GM21737 (cell line): ENCODE results near the gene DNAH8.

Experiments used
- ATAC-seq: cut with Tn5 transposase; IDR thresholded peaks from one replicate; pipeline ENCODE4 v1.9.1; 2021; ENCODE audit warnings: mild to moderate bottlenecking, moderate library complexity; ENCODE audit not compliant: unreplicated experiment

The DNAH8 gene, protein sequence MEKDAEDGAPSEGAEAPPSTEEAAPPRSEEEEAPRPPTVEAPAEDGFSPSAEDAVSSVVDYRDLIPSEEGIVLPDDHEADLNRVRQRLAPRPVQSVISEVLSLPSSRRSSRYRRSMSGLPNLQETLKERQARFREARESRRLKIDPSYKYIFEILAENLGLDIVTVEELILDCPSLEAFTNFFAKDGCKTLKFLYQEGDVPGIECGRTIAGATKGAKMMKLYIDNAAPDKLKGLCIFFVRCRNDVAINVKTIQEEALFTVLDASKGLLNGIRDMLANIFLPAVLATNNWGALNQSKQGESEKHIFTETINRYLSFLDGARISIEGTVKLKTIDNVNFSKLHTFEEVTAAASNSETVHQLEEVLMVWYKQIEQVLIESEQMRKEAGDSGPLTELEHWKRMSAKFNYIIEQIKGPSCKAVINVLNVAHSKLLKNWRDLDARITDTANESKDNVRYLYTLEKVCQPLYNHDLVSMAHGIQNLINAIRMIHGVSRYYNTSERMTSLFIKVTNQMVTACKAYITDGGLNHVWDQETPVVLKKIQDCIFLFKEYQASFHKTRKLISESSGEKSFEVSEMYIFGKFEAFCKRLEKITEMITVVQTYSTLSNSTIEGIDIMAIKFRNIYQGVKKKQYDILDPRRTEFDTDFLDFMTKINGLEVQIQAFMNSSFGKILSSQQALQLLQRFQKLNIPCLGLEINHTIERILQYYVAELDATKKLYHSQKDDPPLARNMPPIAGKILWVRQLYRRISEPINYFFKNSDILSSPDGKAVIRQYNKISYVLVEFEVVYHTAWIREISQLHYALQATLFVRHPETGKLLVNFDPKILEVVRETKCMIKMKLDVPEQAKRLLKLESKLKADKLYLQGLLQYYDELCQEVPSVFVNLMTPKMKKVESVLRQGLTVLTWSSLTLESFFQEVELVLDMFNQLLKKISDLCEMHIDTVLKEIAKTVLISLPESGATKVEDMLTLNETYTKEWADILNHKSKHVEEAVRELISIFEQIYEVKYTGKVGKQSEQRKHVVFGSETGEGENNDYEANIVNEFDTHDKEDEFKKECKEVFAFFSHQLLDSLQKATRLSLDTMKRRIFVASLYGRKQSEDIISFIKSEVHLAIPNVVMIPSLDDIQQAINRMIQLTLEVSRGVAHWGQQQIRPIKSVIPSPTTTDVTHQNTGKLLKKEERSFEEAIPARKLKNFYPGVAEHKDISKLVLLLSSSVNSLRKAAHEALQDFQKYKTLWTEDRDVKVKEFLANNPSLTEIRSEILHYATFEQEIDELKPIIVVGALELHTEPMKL (N-terminal part only)

DNA sequence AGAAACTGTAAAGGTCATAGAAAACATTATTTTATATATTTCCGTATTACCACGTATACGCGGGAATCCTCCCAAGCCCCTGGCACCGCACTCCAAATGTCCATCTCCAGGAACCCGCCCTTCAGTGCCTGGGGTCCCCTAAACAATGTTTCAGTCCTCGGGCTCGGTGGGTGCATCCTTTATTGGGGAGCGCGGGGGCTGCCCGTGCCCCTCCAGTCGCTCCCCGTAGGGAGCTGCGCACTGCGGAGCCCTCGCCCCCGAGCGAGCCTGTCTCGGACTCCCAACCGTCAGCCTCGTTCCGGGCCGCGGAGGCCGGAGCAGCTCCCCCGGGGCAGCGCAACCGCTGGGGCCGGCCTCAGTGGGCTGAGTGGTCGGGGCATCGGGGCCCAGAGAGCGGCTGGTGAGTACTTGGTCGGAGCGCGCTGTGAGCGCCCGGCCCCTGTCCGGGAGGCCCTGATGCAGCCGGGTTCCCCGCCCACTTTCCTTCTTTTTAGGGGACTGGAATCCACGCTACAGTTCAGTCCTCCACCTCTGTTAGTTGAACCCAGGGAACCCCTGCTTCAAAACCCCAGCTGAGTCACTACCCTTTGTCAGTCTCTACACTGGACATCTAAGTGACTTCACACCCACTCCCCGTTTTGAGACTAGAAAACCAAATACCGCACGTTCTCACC lies at the start of gene DNAH8:
DNAH8 (plus strand) TSS at position 296 of the 674 bp plus-strand sequence. CDS start 7,499 bp downstream, outside the sequence.
- no peak for ATAC-seq

DNA sequence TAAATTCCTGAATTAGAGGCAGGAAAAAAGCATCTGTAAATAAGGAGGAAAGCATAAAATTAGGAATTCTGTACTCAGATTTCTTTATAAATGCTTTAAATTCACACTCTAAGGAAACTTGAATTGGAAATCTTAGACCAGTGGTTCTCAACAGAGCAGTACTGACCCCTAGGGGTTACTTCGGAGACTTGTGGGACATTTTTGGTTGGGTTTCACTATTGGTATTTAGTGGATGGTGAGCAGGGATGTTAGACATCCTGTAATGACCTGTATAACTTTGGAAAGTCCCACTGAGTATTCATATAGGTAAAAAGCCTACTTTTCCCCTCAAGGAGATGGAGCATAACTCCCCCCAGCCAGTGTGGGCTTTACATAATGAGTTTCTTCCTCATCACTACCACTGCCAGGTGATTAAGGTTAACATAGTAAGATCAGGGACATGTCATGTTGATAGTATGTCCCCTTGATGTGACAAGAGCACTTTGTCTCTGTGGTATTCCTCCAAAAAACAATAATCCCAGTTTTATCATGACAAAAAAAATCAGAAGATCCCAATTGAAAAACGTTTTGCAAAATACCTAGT lies 43.1 kb upstream of the DNAH8 start:
- ATAC-seq = peak; percentile 77

DNA sequence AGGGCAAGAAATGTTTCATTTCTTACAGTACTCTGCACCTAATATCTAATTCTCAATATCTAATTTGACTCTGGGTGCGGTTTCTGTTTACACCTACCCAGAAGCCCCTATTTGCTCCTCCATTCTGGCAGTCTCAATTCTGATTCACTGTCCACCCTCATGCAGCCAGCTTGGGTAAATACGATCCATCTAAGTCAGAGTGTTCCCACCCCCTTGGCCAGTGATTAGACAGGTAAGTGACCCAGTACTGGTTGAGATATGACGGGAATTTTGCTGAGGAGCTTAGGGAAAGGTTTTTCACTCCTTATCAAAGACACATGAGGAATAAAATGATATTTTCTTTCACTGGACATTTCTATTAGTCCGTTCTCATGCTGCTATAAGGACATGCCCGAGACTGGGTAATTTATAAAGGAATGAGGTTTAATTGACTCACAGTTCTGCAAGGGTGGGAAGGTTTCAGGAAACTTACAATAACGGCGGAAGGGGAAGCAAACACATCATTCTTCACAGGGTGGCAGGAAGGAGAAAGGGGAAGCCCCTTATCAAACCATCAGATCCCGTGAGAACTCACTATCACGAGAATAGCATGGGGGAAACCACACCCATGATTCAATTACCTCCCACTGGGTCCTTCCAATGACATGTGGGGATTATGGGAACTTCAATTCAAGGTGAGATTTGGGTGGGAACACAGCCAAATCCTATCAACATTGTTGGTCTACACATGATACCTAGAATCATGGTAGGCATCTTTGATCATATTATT lies 41.5 kb upstream of the DNAH8 start:
- no peak for ATAC-seq

DNA sequence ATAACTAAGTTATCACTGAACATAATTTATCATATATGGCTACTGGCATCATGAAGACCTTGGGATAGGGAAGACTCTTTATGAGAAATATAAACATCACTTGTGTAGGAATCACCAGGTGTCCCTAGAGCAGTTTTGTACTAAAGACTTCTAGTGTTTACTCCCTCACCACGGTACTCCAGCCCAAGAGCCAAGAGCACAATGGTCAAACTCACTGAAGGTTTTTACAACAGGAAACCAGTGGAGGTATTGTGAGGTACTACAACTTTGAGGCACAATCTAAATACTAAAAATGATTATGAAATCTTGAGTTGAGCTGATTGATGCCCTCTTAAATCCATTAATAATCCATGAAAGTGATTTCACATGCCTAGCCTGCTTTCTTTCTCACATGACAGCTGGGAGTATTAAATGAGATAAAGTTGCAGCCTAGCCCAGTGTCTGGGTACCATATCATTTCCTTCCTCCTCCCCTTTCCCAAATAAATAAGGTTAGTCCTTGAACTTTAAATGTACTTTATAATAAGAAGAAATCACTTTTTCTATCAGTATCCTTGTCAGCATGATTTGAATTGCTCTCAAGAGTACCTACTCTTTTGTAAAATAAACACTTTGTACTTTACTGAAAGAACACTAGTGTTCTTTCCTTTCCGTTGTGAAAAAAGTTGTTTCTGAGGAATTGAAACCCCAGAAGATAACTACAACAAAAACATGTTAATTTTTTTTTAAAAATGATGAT lies 38.7 kb upstream of the DNAH8 start:
- ATAC-seq = no peak

DNA sequence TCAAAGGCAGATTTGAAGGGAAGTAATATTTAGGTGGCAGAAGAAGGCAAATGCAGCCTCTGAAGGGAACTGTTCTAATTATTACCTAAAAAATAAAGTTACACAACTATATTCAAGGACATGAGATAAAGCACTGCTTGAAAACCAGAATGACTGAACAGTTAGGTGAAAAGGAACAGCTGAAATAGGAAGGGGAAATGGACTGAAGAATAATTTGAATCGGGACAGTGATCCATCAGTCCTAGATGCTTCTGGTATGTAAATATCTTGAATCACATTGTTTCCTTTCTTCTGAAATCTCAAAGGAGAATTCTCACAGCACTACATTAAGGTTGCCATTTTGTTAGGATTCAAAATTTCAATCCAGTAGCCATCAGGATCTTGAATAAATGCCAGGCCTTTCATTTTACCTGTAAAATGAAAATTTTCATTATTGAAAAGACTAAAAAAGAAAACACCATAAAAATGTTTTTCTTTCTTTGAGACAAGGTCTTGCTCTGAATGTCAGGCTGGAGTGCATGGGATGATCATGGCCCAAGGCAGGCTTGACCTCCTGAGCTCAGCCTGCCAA lies 38.1 kb upstream of the DNAH8 start:
- ATAC-seq = no peak

DNA sequence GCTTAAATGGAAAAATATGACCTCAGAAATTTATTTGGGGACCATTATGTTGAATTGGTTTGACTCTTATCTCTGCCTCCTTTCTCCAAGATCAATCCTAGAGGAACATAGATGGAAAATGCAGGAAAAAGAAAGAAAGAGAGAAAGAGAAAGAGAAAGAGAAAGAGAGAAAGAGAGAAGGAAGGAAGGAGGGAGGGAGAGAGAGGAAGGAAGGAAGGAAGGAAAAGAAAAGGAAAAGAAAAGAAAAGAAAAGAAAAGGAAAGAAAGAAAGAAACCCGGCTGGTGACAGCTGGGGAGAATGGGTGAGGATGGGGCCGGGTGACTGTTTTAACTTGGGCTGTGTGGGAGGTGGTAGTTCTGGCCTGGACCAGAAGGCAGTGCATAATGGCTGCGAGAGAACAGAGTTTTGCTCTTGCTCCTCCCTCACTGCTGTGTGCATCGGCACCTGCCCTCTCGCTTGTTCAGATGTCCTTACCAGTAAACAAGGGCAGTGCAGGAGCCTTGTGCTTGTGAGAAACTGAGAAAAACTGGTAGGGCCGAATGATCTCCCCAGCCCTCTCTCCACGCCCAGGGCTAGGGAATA lies 36.8 kb upstream of the DNAH8 start:
- ATAC-seq = no peak

DNA sequence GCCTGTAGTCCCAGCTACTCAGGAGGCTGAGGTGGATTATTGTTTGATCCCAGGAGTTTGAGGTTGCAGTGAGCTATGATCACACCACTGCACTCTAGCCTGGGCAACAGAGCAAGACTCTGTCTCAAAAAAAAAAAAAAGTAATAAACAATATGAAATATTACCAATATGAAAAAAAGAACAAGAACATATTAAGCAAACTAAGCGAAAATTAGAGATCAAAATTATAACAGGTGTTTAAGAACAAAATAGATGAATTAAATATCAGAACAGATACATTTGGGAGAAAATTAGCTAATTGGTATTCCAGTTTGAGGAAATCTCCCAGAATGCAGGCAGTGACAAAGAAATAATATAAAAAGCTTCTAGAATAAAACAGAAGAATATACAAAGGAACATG lies 35.4 kb upstream of the DNAH8 start:
- ATAC-seq = no peak

DNA sequence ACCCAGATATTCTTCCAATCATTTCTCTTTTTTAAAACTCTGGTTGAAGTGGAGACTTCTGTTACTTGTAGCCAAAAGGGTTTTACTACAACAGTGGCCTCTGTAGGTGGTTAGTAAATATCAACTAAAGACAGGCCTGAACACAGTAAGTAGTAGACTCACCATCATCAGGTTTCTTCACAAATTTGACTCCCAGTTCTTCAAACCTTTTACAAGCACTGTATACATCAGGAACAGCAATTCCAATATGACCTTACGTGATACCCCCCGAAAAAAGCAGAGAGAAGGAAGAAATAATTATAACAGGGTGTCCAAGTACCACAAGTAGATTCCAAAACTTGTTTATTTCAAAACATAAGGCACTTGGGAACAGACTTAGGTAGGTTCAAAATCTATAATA lies 33.3 kb upstream of the DNAH8 start:
- ATAC-seq = no peak

DNA sequence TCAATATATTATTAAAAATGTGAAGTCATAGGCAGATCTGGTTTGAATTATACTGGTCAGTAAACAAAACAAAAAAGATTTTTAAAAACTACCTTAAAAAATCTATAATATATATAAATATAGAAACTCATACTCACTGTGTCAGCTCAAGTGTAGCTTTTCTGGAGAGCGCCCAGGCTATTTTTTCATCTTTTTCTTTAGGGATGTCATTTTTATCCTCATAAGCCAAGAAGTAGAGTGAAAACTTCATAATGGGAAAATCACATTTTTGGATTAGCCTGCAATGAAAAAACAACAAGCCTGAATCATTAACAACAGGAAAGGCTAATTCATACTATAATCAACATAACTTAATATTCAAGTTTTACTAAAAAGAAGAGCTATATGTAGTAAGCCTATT lies 30.9 kb upstream of the DNAH8 start:
- ATAC-seq = no peak

DNA sequence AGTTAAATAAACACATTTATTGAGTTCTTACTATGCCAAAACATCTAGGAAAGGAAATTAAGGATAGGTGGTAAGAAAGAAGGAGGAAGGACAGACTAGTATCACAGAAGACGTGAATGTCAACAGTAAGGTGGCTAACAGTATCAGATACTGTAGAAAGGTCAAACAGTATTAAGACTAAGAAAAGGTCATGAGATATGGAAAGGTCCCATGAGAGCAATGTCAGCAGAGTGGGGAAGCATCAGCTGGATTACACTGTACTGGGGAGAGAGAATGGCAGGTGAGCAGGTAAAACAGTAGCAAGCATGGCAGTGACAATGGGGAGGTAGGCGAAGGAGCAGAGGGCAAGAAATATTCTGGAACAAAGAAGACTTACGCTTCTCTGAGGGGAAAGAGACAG lies 30.2 kb upstream of the DNAH8 start:
- ATAC-seq = no peak

DNA sequence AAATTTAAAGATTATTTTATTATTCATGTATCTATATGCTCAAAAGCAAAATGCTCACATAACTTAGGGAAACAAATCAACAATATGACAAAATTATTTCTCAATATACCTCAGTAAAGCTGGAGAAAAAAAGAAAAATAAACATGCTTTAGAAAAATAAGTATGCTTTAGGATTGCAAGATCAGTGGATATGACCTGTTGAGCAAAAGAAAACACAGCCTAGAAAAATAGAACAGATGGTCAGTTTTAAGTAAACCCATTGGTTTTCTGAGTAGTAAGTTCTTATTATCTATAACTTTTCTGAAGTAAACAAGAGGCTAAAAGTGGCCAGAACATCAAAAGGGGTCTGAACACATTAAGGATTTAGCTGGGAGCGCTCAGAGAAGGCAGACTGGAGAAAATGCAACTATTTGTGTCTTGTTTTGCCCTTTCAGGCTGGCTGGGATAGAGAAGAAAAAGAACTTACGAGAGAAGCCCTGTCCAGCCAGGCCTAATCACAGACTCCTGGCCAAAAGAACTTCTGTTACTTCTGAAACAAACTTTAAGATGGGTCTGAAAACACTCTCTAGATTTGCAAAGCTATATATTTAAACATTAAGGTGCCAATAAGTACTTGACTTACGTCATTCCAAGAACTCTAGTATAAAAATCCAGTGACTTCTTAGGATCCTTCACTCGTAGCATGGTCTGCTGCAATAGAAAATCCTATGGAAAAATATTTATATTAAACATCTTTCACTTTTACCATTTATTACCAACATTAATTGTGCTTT lies 28.7 kb upstream of the DNAH8 start:
- ATAC-seq = no peak

DNA sequence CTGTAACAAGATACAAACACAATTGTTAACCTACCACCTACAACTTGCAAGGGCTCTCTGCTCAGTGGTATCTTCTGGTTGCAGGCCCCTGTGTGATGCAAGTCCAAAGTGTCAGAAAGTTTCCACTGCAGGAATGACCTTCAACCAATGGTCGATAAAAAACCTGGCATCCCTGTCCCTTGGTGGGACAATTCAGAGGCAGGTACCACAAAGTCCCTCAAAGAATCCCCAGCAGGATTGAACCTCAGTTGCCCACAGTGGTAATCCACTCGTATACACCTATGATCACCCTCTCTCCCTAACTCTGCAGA lies 28.1 kb upstream of the DNAH8 start:
- ATAC-seq = no peak

DNA sequence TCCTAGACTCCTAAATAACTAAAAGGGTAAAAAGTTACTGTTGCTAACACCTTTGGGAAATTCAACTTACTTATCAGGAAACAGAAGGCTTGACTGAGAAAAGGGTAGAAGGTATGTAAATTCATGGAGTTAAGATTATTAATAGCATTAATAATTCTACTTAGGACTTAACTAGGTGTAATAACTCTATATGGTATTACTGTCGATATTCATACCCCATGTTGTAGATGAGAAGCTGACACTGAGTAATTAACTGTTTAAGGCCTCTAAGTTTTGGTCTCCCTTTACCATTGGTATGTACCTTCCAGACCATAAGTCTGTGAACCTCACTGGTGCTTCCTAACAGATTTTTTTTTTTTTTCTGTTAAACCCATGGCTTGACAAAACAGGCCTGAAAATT lies 27.6 kb upstream of the DNAH8 start:
- ATAC-seq = no peak

DNA sequence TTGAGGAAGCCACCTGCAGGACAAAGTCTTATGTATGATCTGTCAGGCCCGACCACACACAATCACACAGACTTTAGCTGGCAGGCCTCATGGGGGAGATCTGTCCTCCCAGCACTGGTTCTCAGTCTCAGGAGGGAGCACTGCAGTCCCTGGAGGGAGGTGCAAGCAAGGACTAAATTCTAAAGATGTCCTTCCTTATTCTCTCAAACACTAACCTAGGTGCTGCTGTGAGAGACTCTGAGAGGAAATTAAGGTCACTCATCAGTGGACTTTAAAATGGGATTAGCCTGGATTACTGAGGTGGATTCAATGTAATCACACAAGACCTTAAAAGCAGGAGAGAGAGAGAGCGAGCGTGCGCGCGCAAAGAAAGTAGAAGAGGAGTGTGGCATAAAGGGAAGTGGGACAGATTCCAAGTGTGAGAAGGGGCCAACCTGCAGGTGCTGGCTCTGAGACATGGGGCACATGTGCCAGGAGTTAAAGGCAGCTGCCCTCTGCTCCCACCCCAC lies 26.5 kb upstream of the DNAH8 start:
- no peak for ATAC-seq

DNA sequence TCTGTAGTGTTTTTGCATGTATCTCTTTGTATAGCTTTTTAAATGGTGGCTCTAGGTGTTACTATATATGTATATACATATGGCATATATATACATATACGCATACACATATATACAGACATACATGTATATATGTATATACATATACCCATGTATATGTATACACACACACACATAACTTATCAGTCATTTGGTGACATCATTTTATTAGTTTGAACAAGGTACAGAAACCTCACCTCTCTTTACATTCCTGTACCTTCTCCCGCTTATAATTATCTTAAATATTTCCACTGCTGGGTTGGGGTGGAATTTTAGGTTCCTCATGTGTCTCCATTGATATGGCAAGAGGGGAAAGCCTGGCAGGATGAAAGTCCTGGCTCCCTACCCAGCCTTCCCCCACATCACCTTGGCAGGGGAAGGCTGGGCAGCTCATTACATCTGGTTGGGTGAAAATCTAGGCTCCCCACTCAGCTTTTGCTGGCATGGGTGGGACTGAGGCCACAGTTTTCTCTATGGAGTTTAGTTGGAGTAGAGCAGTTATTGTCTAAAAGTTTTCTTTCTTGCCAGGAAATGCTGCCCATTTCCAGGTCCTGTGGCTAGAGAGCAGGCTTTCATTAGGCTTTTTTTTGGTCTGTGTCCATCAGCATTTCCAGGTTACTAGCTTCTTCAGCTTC lies 19.7 kb upstream of the DNAH8 start:
- ATAC-seq = no peak

DNA sequence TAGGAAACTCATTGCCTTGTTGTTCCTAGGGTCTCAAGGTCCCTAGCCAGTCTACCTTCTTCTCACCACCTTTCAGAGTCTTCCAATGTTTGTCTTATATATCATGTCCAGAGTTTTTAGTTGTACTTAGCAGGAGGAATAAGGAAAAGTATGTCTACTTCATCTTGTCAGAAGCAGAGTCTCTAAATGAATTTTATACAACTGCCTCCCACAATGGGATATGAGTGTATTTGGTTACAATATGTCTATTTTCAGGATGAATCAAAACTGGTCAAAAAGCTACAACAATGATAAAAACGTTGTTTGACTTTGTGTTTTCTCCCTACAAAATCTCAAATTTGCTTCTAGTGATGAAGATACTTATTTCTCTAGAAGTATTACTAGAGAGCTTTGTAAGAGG lies 19.2 kb upstream of the DNAH8 start:
- no peak for ATAC-seq

DNA sequence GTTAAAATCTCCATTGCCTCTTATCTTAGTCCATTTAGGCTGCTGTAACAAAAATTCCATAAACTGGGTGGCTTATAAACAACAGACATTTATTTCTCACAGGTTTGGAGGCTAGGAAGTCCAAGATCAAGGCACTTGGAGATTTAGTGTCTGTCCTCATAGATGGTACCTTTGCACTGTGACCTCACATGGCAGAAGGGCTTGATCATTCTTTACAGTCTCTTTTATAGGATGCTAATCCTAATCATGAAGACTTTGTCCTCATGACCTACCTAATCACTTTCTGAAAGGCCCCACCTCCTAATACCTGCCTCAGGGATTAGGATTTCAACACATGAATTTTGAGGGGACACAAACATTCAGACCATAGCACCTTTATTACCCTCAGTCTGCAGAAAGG lies 18.8 kb upstream of the DNAH8 start:
- no peak for ATAC-seq
